Heart right ventricle (tissue), 16 donors: ENCODE measurements around the gene GID8. TPM values are rescaled to one million over a fixed set of nuclear protein-coding genes. Genes with fewer than 3 reads are reported as not detected.
A peak's percentile ranks its signal among the peaks of the same experiment; 100 is the strongest.

ENCODE experiments used
- ATAC-seq, 8 donors: fragments of 200-7000 bp; cut with Tn5 transposase; one replicate each; pipeline ENCODE4 v1.9.1; 2020; ENCODE audit warnings: mild to moderate bottlenecking in 8 of 8, moderate library complexity in 8 of 8, moderate number of reproducible peaks in 1 of 8
- DNase-seq, 2 donors: peaks; one replicate each; pipeline ENCODE4 v3.0.0-alpha.2; 2020
- H3K27ac ChIP-seq, 10 donors: fragments of 200-600 bp; sonication (generic) in 2 of 10; one replicate each; pipeline versions ENCODE4 v1.5.0 to v1.8.0; 2020 to 2022; ENCODE audit warnings: mild to moderate bottlenecking in 3 of 10
- H3K27me3 ChIP-seq, 7 donors: fragments of 200-600 bp; one replicate each; pipeline ENCODE4 v1.8.0; 2021 to 2022; ENCODE audit warnings: mild to moderate bottlenecking in 2 of 7
- H3K36me3 ChIP-seq, 9 donors: fragments of 200-600 bp; sonication (generic) in 1 of 9; one replicate each; pipeline versions ENCODE4 v1.5.0 to v1.8.0; 2020 to 2022; ENCODE audit warnings: mild to moderate bottlenecking in 2 of 9
- H3K4me1 ChIP-seq, 9 donors: fragments of 200-600 bp; sonication (generic) in 1 of 9; one replicate each; pipeline versions ENCODE4 v1.5.0 to v1.8.0; 2020 to 2022; ENCODE audit warnings: mild to moderate bottlenecking in 4 of 9
- H3K4me3 ChIP-seq, 10 donors: fragments of 200-600 bp; sonication (generic) in 2 of 10; one replicate each; pipeline versions ENCODE4 v1.5.0 to v1.8.0; 2020 to 2022; ENCODE audit warnings: mild to moderate bottlenecking in 7 of 10, moderate library complexity in 2 of 10
- H3K9me3 ChIP-seq, 11 donors: fragments of 200-600 bp in 10 of 11; sonication (generic) in 2 of 11; one replicate each; pipeline versions ENCODE4 v1.5.0 to v1.8.0; 2013 to 2022; ENCODE audit warnings: mild to moderate bottlenecking in 2 of 11, control low read depth in 1 of 11, moderate library complexity in 1 of 11
- CTCF ChIP-seq, 9 donors: fragments of 200-600 bp; sonication (generic) in 2 of 9; IDR thresholded peaks; one replicate each; pipeline versions ENCODE4 v1.5.0 to v1.8.0; 2021 to 2022; ENCODE audit warnings: antibody characterized with exemption in 9 of 9, mild to moderate bottlenecking in 5 of 9, moderate library complexity in 1 of 9
- WGBS, 2 donors: extraction: QIAGEN DNeasy Blood & Tissue Kit; methylation state at CpG; one replicate each; pipeline ENCODE4 v1.1.7; 2013; ENCODE audit warnings: inconsistent platforms in 1 of 2; 5-methylcytosine and 5-hydroxymethylcytosine counted together
- intact Hi-C, 10 donors: fragments of 100-400 bp; cut with DNase I; formaldehyde crosslinking; loops; one replicate each; pipeline versions ENCODE4 v1.11.1 to v1.14.2; 2022
- polyA plus RNA-seq, 2 donors: library from polyadenylated mRNA; stranded (reverse); fragments of 200-250 nt; gene quantifications; one replicate each; pipeline ENCODE4 v1.2.3, GENCODE V29; 2013
- total RNA-seq, 10 donors: library from RNA; stranded (reverse); fragmentation: NEBNext Ultra II Directional in 3 of 10; extraction: Animal tissue kit (Norgen Biotek cat#: 25700) in 3 of 10; gene quantifications; one replicate each; pipeline versions ENCODE4 v1.2.1 to v1.2.4, GENCODE V29; 2021 to 2023
- donor health status: Arrhythmogenic right ventricular cardiomyopathy.
- donor health status: ischemic (EF 13 %, LVEDD 7.1; RV severe dilation, severe dysfunction).
- donor health status: healthy with polysubstance abuse.
- donor health status: DM: no; HTN: yes; CAD: no.
- donor health status: DM: no; HTN: no; CAD: no.
- donor health status: ischemic (EF 25% LVEDD 6.9; RV normal size, moderate dysfunction).
- donor health status: ischemic (EF 25% LVEDD 5.7; RV mildly dilated, moderate dysfunction).
- donor health status: healthy.
- donor health status: DM: yes; HTN: yes; CAD: no.
- donor health status: Ischemic cardiomyopathy.
- donor health status: ischemic (EF 35%, LVEDD 5.7; RV mildly dilated, moderate dysfunction).
- donor health status: nonischemic (EF 11% LVEDD 7.7; RV severe dilation, severe dysfunction).
- donor health status: DM: yes; HTN: yes; CAD: no.
- donor health status: PGD.
- donor health status: ischemic (EF 29% LVEDD 5.4; RV normal size, mild dysfunction).
- donor health status: nonischemic (EF 23%, LVEDD 6.1; RV moderate dilation, normal function).

GID8 gene
- total and polyA plus RNA-seq, 12 donors: 7.0 to 19.9 (median 16.4) TPM

- peaks cover 3 to 49% (median 28%) of the 10 kb centered on the region in 9 donors for H3K4me1 ChIP-seq
- peak in 1 of 8 donors; percentile 11 for ATAC-seq
- 88 to 91% methylated on average over 25 of the region's 25 CpGs for WGBS, 2 donors
- DNase-seq: no peak
- peaks cover 0 to 4% (median 0%) of the 10 kb centered on the region in 11 donors for H3K9me3 ChIP-seq
- no peaks in the 10 kb centered on the region for H3K27me3 ChIP-seq
- H3K36me3 ChIP-seq: peaks cover 0 to 100% (median 38%) of the 10 kb centered on the region in 9 donors
- TF ChIP-seq CTCF (IDR thresholded peaks at IDR 0.05): no peak
- no peak overlapping the region for H3K27ac ChIP-seq
- no peak overlapping the region for H3K4me3 ChIP-seq
- intact Hi-C loops: no loop called here
These were observed 7.9 kb downstream of the GID8 start for GRCh38 chr20:62945771-62946339.

GRCh38 chr20:62946918-62947317, 9.0 kb downstream of the GID8 start:
- intact Hi-C loops: no loop called here
- no peak overlapping the region for H3K27ac ChIP-seq
- DNase-seq: peak in 1 of 2 donors; percentile 51
- peak; percentile 53 to 86 (median 80) for ATAC-seq
- peak in 1 of 9 donors; percentile 15 for TF ChIP-seq CTCF (IDR thresholded peaks at IDR 0.05)
- peaks cover 0 to 93% (median 33%) of the 10 kb centered on the region in 9 donors for H3K36me3 ChIP-seq
- H3K9me3 ChIP-seq: peaks cover 0 to 4% (median 0%) of the 10 kb centered on the region in 11 donors
- peaks cover 0 to 39% (median 23%) of the 10 kb centered on the region in 9 donors for H3K4me1 ChIP-seq
- H3K27me3 ChIP-seq: no peaks in the 10 kb centered on the region
- WGBS, 2 donors: 21 to 37% methylated on average over 10 of the region's 10 CpGs
- H3K4me3 ChIP-seq: no peak overlapping the region

- no peak overlapping the region for H3K27ac ChIP-seq
- peaks cover 0 to 4% (median 0%) of the 10 kb centered on the region in 11 donors for H3K9me3 ChIP-seq
- no peak for TF ChIP-seq CTCF (IDR thresholded peaks at IDR 0.05)
- ATAC-seq: no peak
- intact Hi-C loops: no loop called here
- DNase-seq: no peak
- H3K27me3 ChIP-seq: no peaks in the 10 kb centered on the region
- peaks cover 3 to 39% (median 24%) of the 10 kb centered on the region in 9 donors for H3K4me1 ChIP-seq
- H3K36me3 ChIP-seq: peaks cover 0 to 85% (median 31%) of the 10 kb centered on the region in 9 donors
- no peak overlapping the region for H3K4me3 ChIP-seq
- WGBS, 2 donors: 95 to 96% methylated on average over 17 of the region's 17 CpGs
These were observed 9.8 kb downstream of the GID8 start for GRCh38 chr20:62947532-62948300.

- no peak for TF ChIP-seq CTCF (IDR thresholded peaks at IDR 0.05)
- no peak for DNase-seq
- intact Hi-C loops: no loop called here
These were observed 11.3 kb downstream of the GID8 start for GRCh38 chr20:62949153-62949821.

More at GRCh38 chr20:62949153-62949821, 11.3 kb downstream of the GID8 start:
- H3K27me3 ChIP-seq: no peaks in the 10 kb centered on the region
- H3K4me1 ChIP-seq: peaks cover 12 to 47% (median 36%) of the 10 kb centered on the region in 9 donors
- peaks cover 0 to 4% (median 0%) of the 10 kb centered on the region in 11 donors for H3K9me3 ChIP-seq
- no peak for ATAC-seq
- no peak overlapping the region for H3K27ac ChIP-seq
- H3K36me3 ChIP-seq: peaks cover 0 to 69% (median 17%) of the 10 kb centered on the region in 9 donors
- no peak overlapping the region for H3K4me3 ChIP-seq
- WGBS, 2 donors: 94 to 96% methylated on average over 6 of the region's 6 CpGs
